Liver (tissue), 9 donors: ENCODE results near the gene CD247. TPM values are rescaled to one million over a fixed set of nuclear protein-coding genes. Genes with fewer than 3 reads are reported as not detected.

Experiments used
- DNase-seq: peaks from one replicate; pipeline ENCODE4 v3.0.0-alpha.2; 2017; ENCODE audit warnings: low spot score
- H3K27ac ChIP-seq, 2 donors: one replicate each; pipeline ENCODE4 v1.7.0; 2013; ENCODE audit warnings: inconsistent platforms in 2 of 2, low read length in 2 of 2, control low read depth in 1 of 2, low read depth in 1 of 2, mild to moderate bottlenecking in 1 of 2
- H3K27me3 ChIP-seq, 4 donors: one replicate each; pipeline versions ENCODE4 v1.6.1 to v1.7.0; 2013; ENCODE audit warnings: low read length in 3 of 4, inconsistent platforms in 1 of 4, mild to moderate bottlenecking in 1 of 4, moderate library complexity in 1 of 4; ENCODE audit not compliant: control insufficient read depth in 4 of 4, insufficient read depth in 4 of 4
- H3K36me3 ChIP-seq, 4 donors: one replicate each; pipeline versions ENCODE4 v1.6.1 to v1.7.0; 2013; ENCODE audit warnings: low read length in 3 of 4, mild to moderate bottlenecking in 3 of 4, low read depth in 1 of 4, moderate library complexity in 1 of 4; ENCODE audit not compliant: control insufficient read depth in 4 of 4, insufficient read depth in 3 of 4
- H3K4me1 ChIP-seq, 4 donors: one replicate each; pipeline versions ENCODE4 v1.6.1 to v1.7.0; 2013; ENCODE audit warnings: low read length in 3 of 4, mild to moderate bottlenecking in 3 of 4, moderate library complexity in 1 of 4; ENCODE audit not compliant: control insufficient read depth in 4 of 4, insufficient read depth in 4 of 4
- H3K4me3 ChIP-seq, 3 donors: one replicate each; pipeline versions ENCODE4 v1.6.1 to v1.7.0; 2013; ENCODE audit warnings: low read length in 3 of 3, control low read depth in 1 of 3, low read depth in 1 of 3, mild to moderate bottlenecking in 1 of 3
- H3K9ac ChIP-seq, 2 donors: one replicate each; pipeline ENCODE4 v1.7.0; 2013; ENCODE audit warnings: low read length in 2 of 2, mild to moderate bottlenecking in 2 of 2, moderate library complexity in 2 of 2, control low read depth in 1 of 2, low read depth in 1 of 2
- H3K9me3 ChIP-seq, 4 donors: one replicate each; pipeline versions ENCODE4 v1.6.1 to v1.7.0; 2013; ENCODE audit warnings: low read length in 3 of 4; ENCODE audit not compliant: control insufficient read depth in 4 of 4
- EGR1 ChIP-seq, 2 donors: IDR thresholded peaks; 2 replicates each; pipeline ENCODE4 v1.6.1; 2016 to 2018; ENCODE audit warnings: antibody characterized with exemption in 2 of 2, low read depth in 2 of 2
- FOXA1 ChIP-seq: IDR thresholded peaks from 2 replicates; pipeline ENCODE4 v1.6.1; 2016; ENCODE audit warnings: antibody characterized with exemption
- FOXA2 ChIP-seq: IDR thresholded peaks from 2 replicates; pipeline ENCODE4 v1.6.1; 2016; ENCODE audit warnings: antibody characterized with exemption
- GABPA ChIP-seq, 2 donors: IDR thresholded peaks in 1 of 2; conservative IDR thresholded peaks in 1 of 2; 2 replicates each; pipeline ENCODE4 v1.6.1; 2016; ENCODE audit warnings: antibody characterized with exemption in 2 of 2, mild to moderate bottlenecking in 1 of 2, moderate library complexity in 1 of 2
- HNF4G ChIP-seq: IDR thresholded peaks from 2 replicates; pipeline ENCODE4 v1.6.1; 2016; ENCODE audit warnings: antibody characterized with exemption
- JUND ChIP-seq, 2 donors: IDR thresholded peaks; 2 replicates each; pipeline ENCODE4 v1.6.1; 2016; ENCODE audit warnings: antibody characterized with exemption in 2 of 2
- NR2F2 ChIP-seq: IDR thresholded peaks from 2 replicates; pipeline ENCODE4 v1.6.1; 2016; ENCODE audit warnings: antibody characterized with exemption
- REST ChIP-seq: IDR thresholded peaks from 2 replicates; pipeline ENCODE4 v1.6.1; 2016; ENCODE audit warnings: antibody characterized with exemption, mild to moderate bottlenecking
- SP1 ChIP-seq: IDR thresholded peaks from 2 replicates; pipeline ENCODE4 v1.6.1; 2018; ENCODE audit warnings: antibody characterized with exemption, mild to moderate bottlenecking
- TAF1 ChIP-seq: conservative IDR thresholded peaks from 2 replicates; pipeline ENCODE4 v1.6.1; 2016; ENCODE audit warnings: antibody characterized with exemption, mild to moderate bottlenecking
- YY1 ChIP-seq: IDR thresholded peaks from 2 replicates; pipeline ENCODE4 v1.6.1; 2016; ENCODE audit warnings: antibody characterized with exemption, mild to moderate bottlenecking
- WGBS: extraction: QIAGEN DNeasy Blood & Tissue Kit; methylation state at CpG from one replicate; pipeline ENCODE4 v1.1.7; 2013; 5-methylcytosine and 5-hydroxymethylcytosine counted together
- polyA plus RNA-seq, 2 donors: library from polyadenylated mRNA; stranded (reverse) in 1 of 2; unstranded in 1 of 2; fragments of 200-250 nt in 1 of 2; fragments of >200 nt in 1 of 2; fragmentation: Nextera tagmentation in 1 of 2; extraction: Ambion mirVana in 1 of 2; gene quantifications; one replicate each; pipeline versions ENCODE4 v1.2.1 to v1.2.3, GENCODE V29; 2013 to 2015
- total RNA-seq, 2 donors: library from RNA; depleted of rRNA; stranded (reverse); fragments of >200 nt; gene quantifications; one replicate each; pipeline ENCODE4 v1.2.3, GENCODE V29; 2014
- TF ChIP-seq, protein P1 (sequence below): IDR thresholded peaks from 2 replicates; pipeline ENCODE4 v1.6.1; 2016; ENCODE audit warnings: antibody characterized with exemption
- TF ChIP-seq, protein P2 (sequence below): IDR thresholded peaks from 2 replicates; pipeline ENCODE4 v1.6.1; 2016; ENCODE audit warnings: antibody characterized with exemption
- TF ChIP-seq, protein P3 (sequence below): IDR thresholded peaks from 2 replicates; pipeline ENCODE4 v1.6.1; 2016; ENCODE audit warnings: antibody characterized with exemption
- donor health status: healthy.
- donor health status: healthy.
- donor health status: healthy.
- donor health status: healthy.
- donor health status: healthy.

The CD247 gene
- total and polyA plus RNA-seq, 4 donors = 0.61 to 2.2 (median 1.6) TPM

- no peak for TF ChIP-seq FOXA2
- TF ChIP-seq EGR1 (IDR thresholded peaks at IDR 0.05; ENCODE audit: low read depth in 2 of 2) = no peak
- TF ChIP-seq, protein P1, sequence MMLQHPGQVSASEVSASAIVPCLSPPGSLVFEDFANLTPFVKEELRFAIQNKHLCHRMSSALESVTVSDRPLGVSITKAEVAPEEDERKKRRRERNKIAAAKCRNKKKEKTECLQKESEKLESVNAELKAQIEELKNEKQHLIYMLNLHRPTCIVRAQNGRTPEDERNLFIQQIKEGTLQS = no peak
- TF ChIP-seq GABPA (IDR thresholded peaks at IDR 0.05 in 1 of 2, conservative IDR thresholded peaks at IDR 0.05 in 1 of 2) = no peak
- TF ChIP-seq TAF1 = no peak
Measured at GRCh38 chr1:167532375-167532774, 14.0 kb upstream of the CD247 start (continued).

- Histone ChIP-seq H3K27ac (no peak overlapping the region), H3K9me3 (no peaks in the 10 kb centered on the region), H3K9ac (no peak overlapping the region), H3K4me3 (no peak overlapping the region), H3K36me3 (no peaks in the 10 kb centered on the region), H3K27me3 (no peaks in the 10 kb centered on the region), H3K4me1 (peaks cover 0 to 19% (median 16%) of the 10 kb centered on the region in 4 donors)
- WGBS = 92% methylated on average over 8 of the region's 8 CpGs
- TF ChIP-seq YY1 (no peak), REST (no peak), EGR1 (IDR thresholded peaks at IDR 0.05; ENCODE audit: low read depth in 2 of 2) (no peak), TAF1 (no peak), SP1 (no peak), HNF4G (no peak), JUND (IDR thresholded peaks at IDR 0.05) (no peak), NR2F2 (no peak), FOXA2 (no peak), GABPA (IDR thresholded peaks at IDR 0.05 in 1 of 2, conservative IDR thresholded peaks at IDR 0.05 in 1 of 2) (no peak), FOXA1 (no peak)
- TF ChIP-seq, protein P2, sequence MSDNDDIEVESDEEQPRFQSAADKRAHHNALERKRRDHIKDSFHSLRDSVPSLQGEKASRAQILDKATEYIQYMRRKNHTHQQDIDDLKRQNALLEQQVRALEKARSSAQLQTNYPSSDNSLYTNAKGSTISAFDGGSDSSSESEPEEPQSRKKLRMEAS = no peak
- TF ChIP-seq, protein P1 = no peak
- TF ChIP-seq, protein P3, sequence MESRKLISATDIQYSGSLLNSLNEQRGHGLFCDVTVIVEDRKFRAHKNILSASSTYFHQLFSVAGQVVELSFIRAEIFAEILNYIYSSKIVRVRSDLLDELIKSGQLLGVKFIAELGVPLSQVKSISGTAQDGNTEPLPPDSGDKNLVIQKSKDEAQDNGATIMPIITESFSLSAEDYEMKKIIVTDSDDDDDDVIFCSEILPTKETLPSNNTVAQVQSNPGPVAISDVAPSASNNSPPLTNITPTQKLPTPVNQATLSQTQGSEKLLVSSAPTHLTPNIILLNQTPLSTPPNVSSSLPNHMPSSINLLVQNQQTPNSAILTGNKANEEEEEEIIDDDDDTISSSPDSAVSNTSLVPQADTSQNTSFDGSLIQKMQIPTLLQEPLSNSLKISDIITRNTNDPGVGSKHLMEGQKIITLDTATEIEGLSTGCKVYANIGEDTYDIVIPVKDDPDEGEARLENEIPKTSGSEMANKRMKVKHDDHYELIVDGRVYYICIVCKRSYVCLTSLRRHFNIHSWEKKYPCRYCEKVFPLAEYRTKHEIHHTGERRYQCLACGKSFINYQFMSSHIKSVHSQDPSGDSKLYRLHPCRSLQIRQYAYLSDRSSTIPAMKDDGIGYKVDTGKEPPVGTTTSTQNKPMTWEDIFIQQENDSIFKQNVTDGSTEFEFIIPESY = no peak
- DNase-seq = no peak
Measured at GRCh38 chr1:167529829-167530474, 11.6 kb upstream of the CD247 start.
